ENCODE measurements around the gene ANAPC13. TPM values are rescaled to one million over a fixed set of nuclear protein-coding genes. Genes with fewer than 3 reads are reported as not detected.

ANAPC13 gene
- total RNA-seq, 1 experiment from 2014 or later = 19.3 TPM

- no TSS peak for BruUV-seq (replicated peaks)
- ChIA-PET CTCF (no interaction called here), POLR2A (ENCODE audit: unreplicated experiment) (no interaction called here)
- Histone ChIP-seq H3K9ac (ENCODE audit: low read length) (no peak overlapping the region), H3K4me3 (ENCODE audit: low read length) (no peak overlapping the region), H3K79me2 (ENCODE audit: low read length) (peaks cover 47% of the 10 kb centered on the region), H3F3A (ENCODE audit: low read length, unreplicated experiment) (no peaks in the 10 kb centered on the region), H3K4me1 (ENCODE audit: insufficient read depth, low read length) (no peaks in the 10 kb centered on the region), H3K9me3 (ENCODE audit: low read length) (no peaks in the 10 kb centered on the region), H3K36me3 (ENCODE audit: low read depth, low read length) (no peaks in the 10 kb centered on the region; the same call in 1 of the 2 replicates), H3K27ac (ENCODE audit: low read length) (no peak overlapping the region), H3K4me2 (ENCODE audit: low read length) (no peak overlapping the region), H3K27me3 (ENCODE audit: low read length) (no peaks in the 10 kb centered on the region), H3K9me2 (replicated peaks; ENCODE audit: low read length) (no peaks in the 10 kb centered on the region), H4K20me1 (ENCODE audit: low read length) (no peaks in the 10 kb centered on the region), H2AFZ (ENCODE audit: low read length) (no peak overlapping the region)
- no peak for DNase-seq
- intact Hi-C loops (cut with micrococcal nuclease) = no loop called here
- TF ChIP-seq EZH2 (IDR thresholded peaks at IDR 0.05; ENCODE audit: low read length, unreplicated experiment) = no peak
- no peak for TF ChIP-seq CTCF (conservative IDR thresholded peaks at IDR 0.05; ENCODE audit: low read depth, low read length)
- no peak for TF ChIP-seq EZH2phosphoT487 (IDR thresholded peaks at IDR 0.05; ENCODE audit: borderline replicate concordance, low read length)
- no peak for ATAC-seq
Measured at GRCh38 chr3:134505485-134505884, 19.7 kb upstream of the ANAPC13 start.

GRCh38 chr3:134504132-134504531 is 18.3 kb upstream of the ANAPC13 start:
- CTCF ChIA-PET = no interaction called here
- no TSS peak for BruUV-seq (replicated peaks)

More at GRCh38 chr3:134504132-134504531, 18.3 kb upstream of the ANAPC13 start:
- POLR2A ChIA-PET (ENCODE audit: unreplicated experiment) = no interaction called here
- H3K4me1 ChIP-seq (ENCODE audit: insufficient read depth, low read length) = no peaks in the 10 kb centered on the region
- H3K4me3 ChIP-seq (ENCODE audit: low read length) = no peak overlapping the region
- H3K4me2 ChIP-seq (ENCODE audit: low read length) = no peak overlapping the region
- H3K36me3 ChIP-seq (ENCODE audit: low read depth, low read length) = no peaks in the 10 kb centered on the region; the same call in 1 of the 2 replicates
- H3K27ac ChIP-seq (ENCODE audit: low read length) = no peak overlapping the region
- no peak overlapping the region for H2AFZ ChIP-seq (ENCODE audit: low read length)
- no peak overlapping the region for H3K9ac ChIP-seq (ENCODE audit: low read length)
- H3K9me2 ChIP-seq (replicated peaks; ENCODE audit: low read length) = no peaks in the 10 kb centered on the region
- no peaks in the 10 kb centered on the region for H3K27me3 ChIP-seq (ENCODE audit: low read length)
- H3K9me3 ChIP-seq (ENCODE audit: low read length) = no peaks in the 10 kb centered on the region
- DNase-seq = no peak
- no peak for ATAC-seq
- intact Hi-C loops (cut with micrococcal nuclease) = no loop called here
- no peaks in the 10 kb centered on the region for H3F3A ChIP-seq (ENCODE audit: low read length, unreplicated experiment)
- H4K20me1 ChIP-seq (ENCODE audit: low read length) = no peaks in the 10 kb centered on the region
- no peak for TF ChIP-seq CTCF (conservative IDR thresholded peaks at IDR 0.05; ENCODE audit: low read depth, low read length)
- TF ChIP-seq EZH2 (IDR thresholded peaks at IDR 0.05; ENCODE audit: low read length, unreplicated experiment) = no peak
- TF ChIP-seq EZH2phosphoT487 (IDR thresholded peaks at IDR 0.05; ENCODE audit: borderline replicate concordance, low read length) = no peak
- H3K79me2 ChIP-seq (ENCODE audit: low read length) = peaks cover 54% of the 10 kb centered on the region

Measured in PC-3 (cell line).